Neural crest cell (in vitro differentiated cells): ENCODE data around the gene FHOD3. TPM values are rescaled to one million over a fixed set of nuclear protein-coding genes. Genes with fewer than 3 reads are reported as not detected.

Experiments
- DNase-seq: peaks from one replicate; pipeline ENCODE4 v3.0.0; 2021; ENCODE audit warnings: low read depth, mixed read lengths, low spot score
- H3K27ac Mint-ChIP-seq: one replicate; pipeline ENCODE4 v1.8.0; 2021; ENCODE audit warnings: mild to moderate bottlenecking, mixed read lengths; ENCODE audit not compliant: unreplicated experiment
- H3K27me3 Mint-ChIP-seq: 2 replicates; pipeline ENCODE4 v1.8.0; 2021; ENCODE audit warnings: low read depth, mild to moderate bottlenecking, mixed read lengths
- H3K36me3 Mint-ChIP-seq: 2 replicates; pipeline ENCODE4 v1.8.0; 2021; ENCODE audit warnings: low read depth, mild to moderate bottlenecking, mixed read lengths
- H3K4me1 Mint-ChIP-seq: 2 replicates; pipeline ENCODE4 v1.8.0; 2021; ENCODE audit warnings: mixed read lengths
- H3K4me3 Mint-ChIP-seq: one replicate; pipeline ENCODE4 v1.8.0; 2021; ENCODE audit warnings: mild to moderate bottlenecking, mixed read lengths
- H3K9me3 Mint-ChIP-seq: 2 replicates; pipeline ENCODE4 v1.8.0; 2021; ENCODE audit warnings: mixed read lengths
- CTCF ChIP-seq: fragments of 200-600 bp; sonication (generic); conservative IDR thresholded peaks from 2 replicates; pipeline ENCODE4 v1.5.0; 2021; ENCODE audit warnings: antibody characterized with exemption, mild to moderate bottlenecking
- total RNA-seq: library from RNA; stranded (reverse); gene quantifications from 2 replicates; pipeline ENCODE4 v1.2.1, GENCODE V29; 2021

FHOD3 gene
- total RNA-seq, 1 donor from 2014 or later, result 28.6 TPM

GRCh38 chr18:36349552-36349951 is 52.0 kb downstream of the FHOD3 start:
- no peak overlapping the region for H3K27ac Mint-ChIP-seq
- DNase-seq, result no peak
- no peaks in the 10 kb centered on the region for H3K27me3 Mint-ChIP-seq
- peaks cover 10% of the 10 kb centered on the region for H3K36me3 Mint-ChIP-seq
- peaks cover 19% of the 10 kb centered on the region for H3K4me1 Mint-ChIP-seq
- TF ChIP-seq CTCF, result no peak
- H3K9me3 Mint-ChIP-seq, result no peaks in the 10 kb centered on the region
- H3K4me3 Mint-ChIP-seq, result no peak overlapping the region

DNA sequence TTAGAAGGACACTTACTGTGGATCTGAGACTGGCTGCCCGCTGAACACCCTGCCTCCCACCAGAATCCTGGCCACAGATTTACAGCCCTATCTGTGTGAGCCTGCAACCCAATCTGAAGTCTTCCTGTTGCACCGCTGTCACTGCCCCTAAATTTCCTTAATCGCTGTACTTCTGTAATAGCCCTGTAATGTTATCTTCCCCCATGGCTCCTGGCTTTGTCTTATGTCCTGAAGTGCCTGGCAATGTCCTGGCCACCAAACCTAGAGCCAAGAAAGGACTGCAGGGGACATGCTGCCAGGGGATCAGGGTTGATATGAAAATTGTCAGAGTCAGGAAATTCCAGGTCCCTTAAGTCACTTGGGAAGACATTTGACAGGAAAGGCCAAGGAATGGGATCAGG is 52.7 kb downstream of the FHOD3 start:
- Mint-ChIP-seq H3K4me1 (peaks cover 19% of the 10 kb centered on the region), H3K4me3 (no peak overlapping the region), H3K27me3 (no peaks in the 10 kb centered on the region), H3K36me3 (peaks cover 11% of the 10 kb centered on the region), H3K9me3 (no peaks in the 10 kb centered on the region), H3K27ac (no peak overlapping the region)
- TF ChIP-seq CTCF, result no peak
- DNase-seq, result no peak

GRCh38 chr18:36350839-36351469 is 53.4 kb downstream of the FHOD3 start:
- no peak overlapping the region for H3K4me3 Mint-ChIP-seq
- no peak overlapping the region for H3K27ac Mint-ChIP-seq
- DNase-seq, result no peak
- TF ChIP-seq CTCF, result no peak
- no peaks in the 10 kb centered on the region for H3K27me3 Mint-ChIP-seq
- peaks cover 19% of the 10 kb centered on the region for H3K4me1 Mint-ChIP-seq
- H3K36me3 Mint-ChIP-seq, result peaks cover 14% of the 10 kb centered on the region
- H3K9me3 Mint-ChIP-seq, result no peaks in the 10 kb centered on the region

DNA sequence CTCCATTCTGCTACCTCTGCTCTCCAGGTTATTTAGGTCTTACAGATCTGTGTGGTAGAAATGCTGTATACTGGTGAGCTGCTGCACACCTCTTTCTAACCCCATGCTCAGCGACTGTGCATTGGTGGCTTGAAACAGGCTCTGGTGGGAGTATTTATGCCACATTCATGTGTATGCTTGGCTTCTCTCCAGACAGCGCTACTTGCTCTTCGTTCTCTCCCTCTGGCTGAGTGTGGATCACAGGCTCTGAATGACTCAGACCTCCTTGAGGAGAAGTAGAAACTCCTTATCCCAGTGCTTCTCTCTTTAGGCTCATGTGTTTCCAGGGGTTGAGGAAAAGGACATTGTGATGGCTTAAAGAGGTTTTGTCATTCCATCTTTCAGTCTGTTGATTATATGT is 54.9 kb downstream of the FHOD3 start:
- Mint-ChIP-seq H3K9me3 (no peaks in the 10 kb centered on the region), H3K27me3 (no peaks in the 10 kb centered on the region), H3K4me3 (no peak overlapping the region), H3K36me3 (peaks cover 12% of the 10 kb centered on the region), H3K4me1 (peaks cover 19% of the 10 kb centered on the region), H3K27ac (no peak overlapping the region)
- DNase-seq, result no peak
- TF ChIP-seq CTCF, result no peak

DNA sequence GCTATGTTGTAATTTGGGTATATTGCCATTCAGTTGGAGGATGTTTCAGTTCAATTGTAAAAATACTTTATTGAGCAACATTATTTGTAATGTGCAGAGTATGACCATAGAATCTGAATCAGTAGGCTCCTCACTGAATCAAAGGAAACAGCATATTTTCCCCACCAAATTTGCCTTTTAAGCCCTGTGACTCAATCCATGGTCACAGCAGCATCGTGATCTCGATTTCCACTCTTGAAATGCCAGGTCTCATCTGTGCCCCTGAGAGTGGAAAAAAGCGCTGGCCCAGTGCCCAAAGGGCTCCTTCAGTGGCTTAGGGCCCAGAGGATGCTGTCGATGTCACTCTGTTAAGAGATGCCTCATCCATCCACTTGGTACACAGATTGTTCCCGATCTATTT is 57.5 kb downstream of the FHOD3 start:
- peaks cover 12% of the 10 kb centered on the region for H3K36me3 Mint-ChIP-seq
- H3K27me3 Mint-ChIP-seq, result no peaks in the 10 kb centered on the region
- H3K4me1 Mint-ChIP-seq, result peaks cover 15% of the 10 kb centered on the region
- no peaks in the 10 kb centered on the region for H3K9me3 Mint-ChIP-seq
- H3K27ac Mint-ChIP-seq, result no peak overlapping the region
- no peak for TF ChIP-seq CTCF
- no peak for DNase-seq
- no peak overlapping the region for H3K4me3 Mint-ChIP-seq
